ENCODE data around the gene ITPKC. TPM values are rescaled to one million over a fixed set of nuclear protein-coding genes. Genes with fewer than 3 reads are reported as not detected.
"Not testable (repeated sequence)": the region's sequence is repeated elsewhere in the genome, so short reads cannot be mapped to it uniquely, and the experiment has no call there.

Gene ITPKC
- total RNA-seq, 1 donor from 2014 or later, result 7.5 TPM

GRCh38 chr19:40714441-40715299 lies 2.2 kb upstream of the ITPKC start:
- peak; percentile 99 for DNase-seq (ENCODE audit: low spot score)

GRCh38 chr19:40716031-40716481 lies 856 bp upstream of the ITPKC start:
- DNase-seq (ENCODE audit: low spot score), result peak; percentile 90

- DNase-seq (ENCODE audit: low spot score), result no peak
Observed at GRCh38 chr19:40717325-40717879, 490 bp downstream of the ITPKC start.

DNA sequence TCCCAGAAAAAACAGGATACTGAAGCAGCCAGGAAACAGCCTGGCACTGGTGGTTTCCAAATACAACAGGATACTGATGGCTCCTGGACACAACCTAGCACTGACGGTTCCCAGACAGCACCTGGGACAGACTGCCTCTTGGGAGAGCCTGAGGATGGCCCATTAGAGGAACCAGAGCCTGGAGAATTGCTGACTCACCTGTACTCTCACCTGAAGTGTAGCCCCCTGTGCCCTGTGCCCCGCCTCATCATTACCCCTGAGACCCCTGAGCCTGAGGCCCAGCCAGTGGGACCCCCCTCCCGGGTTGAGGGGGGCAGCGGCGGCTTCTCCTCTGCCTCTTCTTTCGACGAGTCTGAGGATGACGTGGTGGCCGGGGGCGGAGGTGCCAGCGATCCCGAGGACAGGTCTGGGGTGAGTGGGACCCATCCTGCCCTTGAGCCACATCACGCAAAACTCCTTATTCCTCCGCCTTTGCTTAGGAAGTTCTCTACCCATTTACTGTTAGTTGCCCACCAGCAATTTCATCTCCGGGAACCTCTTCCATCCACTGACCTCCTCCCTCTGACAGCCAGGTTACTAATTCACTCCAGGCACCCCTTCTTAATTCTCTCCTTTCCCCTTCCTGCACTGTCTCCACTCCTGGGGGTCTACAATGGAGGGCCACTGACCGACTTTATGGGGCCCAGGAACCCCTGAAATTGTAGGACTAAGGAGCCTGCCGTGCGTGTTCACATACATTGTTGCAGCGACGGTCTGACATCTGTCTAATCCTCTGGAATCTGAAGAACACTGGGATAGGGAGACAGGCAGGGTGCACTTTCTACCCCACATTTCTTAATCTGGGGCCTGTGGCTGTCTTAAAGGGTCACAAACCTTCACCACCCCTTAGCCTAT lies 1.2 kb downstream of the ITPKC start:
- DNase-seq (ENCODE audit: low spot score), result peak; percentile 19

DNA sequence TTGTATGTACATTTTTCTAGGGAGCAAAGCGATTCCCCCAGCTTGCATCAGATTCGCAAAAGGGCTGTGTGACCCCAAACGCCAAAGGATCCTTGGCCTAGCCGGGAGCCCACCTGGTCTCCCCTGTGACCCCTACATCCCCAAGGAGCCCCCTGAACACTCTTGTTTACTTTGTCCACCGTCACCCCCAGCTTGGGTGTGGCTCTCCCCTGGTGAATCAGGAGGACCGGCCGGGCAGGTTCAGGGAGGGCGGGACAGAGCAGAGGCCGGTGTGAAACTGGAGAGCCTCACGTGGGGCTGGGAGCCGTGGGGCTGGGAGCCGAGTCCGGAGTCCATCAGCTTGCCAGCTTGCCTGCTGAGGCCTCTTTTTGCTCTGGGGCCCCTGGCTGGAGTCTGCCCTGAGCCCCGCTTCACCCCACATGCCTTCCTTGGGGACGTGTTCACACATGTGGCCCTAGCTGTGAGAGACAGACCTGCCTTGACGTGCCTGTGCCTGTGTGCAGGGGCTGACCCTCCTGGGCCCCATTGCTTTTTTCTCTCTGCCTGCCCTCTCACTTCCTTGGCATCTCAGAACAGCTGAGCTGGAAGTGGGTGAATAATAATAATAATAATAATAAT lies 2.0 kb downstream of the ITPKC start:
- DNase-seq (ENCODE audit: low spot score), result peak; percentile 63

GRCh38 chr19:40719414-40719894 lies 2.5 kb downstream of the ITPKC start:
- DNase-seq (ENCODE audit: low spot score), result no peak

DNA sequence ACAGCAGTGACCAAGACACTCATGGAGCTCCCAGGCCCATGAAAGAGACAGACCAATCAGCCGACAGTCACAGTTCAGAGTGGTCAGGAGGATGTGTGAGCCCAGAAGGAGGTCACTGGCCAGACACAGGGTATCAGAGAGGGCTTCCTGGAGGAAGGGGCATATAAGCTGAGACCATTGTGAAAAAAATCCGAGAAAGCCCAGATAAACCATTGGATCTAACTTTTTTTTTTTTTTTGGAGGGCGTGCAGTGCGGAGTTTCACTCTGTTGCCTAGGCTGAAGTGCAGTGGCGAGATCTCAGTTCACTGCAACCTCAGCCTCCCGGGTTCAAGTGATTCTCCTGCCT lies 4.2 kb downstream of the ITPKC start:
- DNase-seq (ENCODE audit: low spot score), result no peak

- DNase-seq (ENCODE audit: low spot score), result no peak
Observed at GRCh38 chr19:40721936-40722661, 5.2 kb downstream of the ITPKC start.

GRCh38 chr19:40723661-40724254 lies 6.8 kb downstream of the ITPKC start:
- no peak for DNase-seq (ENCODE audit: low spot score)

DNA sequence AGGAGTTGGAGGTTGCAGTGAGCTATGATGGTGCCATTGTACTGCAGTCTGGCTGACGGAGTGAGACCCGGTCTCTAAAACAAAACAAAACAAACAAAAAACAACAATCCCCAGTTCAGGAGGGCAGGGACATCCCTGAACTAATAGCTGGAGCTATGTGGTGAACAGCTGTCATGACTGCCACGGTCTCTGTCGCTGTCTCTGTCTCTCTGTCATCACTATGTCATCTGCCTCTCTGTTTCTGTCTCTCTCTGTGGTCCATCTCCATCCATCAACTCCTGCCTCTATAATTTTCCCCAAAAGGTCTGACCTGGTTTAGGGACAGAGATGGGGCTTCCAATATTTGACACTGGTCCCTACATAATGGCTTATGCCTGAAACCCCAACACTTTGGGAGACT lies 7.4 kb downstream of the ITPKC start:
- DNase-seq (ENCODE audit: low spot score), result no peak

DNA sequence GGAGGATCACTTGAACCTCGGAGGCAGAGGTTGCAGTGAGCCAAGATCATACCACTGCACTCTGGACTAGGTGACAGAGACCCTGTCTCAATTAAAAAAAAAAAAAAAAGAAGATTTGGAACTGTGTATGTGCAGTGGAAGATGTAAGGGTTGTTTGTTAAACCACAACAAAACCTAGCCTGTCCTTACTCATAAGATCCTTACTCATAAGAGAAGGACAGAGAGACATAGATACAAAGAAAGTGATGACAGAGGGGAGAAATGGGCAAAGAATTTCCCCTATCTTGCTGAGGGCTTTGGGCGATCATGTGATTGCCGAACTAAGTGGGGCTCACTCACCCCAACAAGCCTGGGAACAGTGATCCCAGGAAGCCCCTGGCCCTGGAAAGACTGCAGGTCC lies 7.9 kb downstream of the ITPKC start:
- DNase-seq (ENCODE audit: low spot score), result no peak

- DNase-seq (ENCODE audit: low spot score), result no peak
Observed at GRCh38 chr19:40726279-40726678, 9.4 kb downstream of the ITPKC start.

GRCh38 chr19:40730065-40730464 lies 13.2 kb downstream of the ITPKC start:
- DNase-seq (ENCODE audit: low spot score), result not testable (repeated sequence)

GRCh38 chr19:40732304-40732703 lies 15.4 kb downstream of the ITPKC start:
- DNase-seq (ENCODE audit: low spot score), result not testable (repeated sequence)

GRCh38 chr19:40733149-40733548 lies 16.2 kb downstream of the ITPKC start:
- DNase-seq (ENCODE audit: low spot score), result no peak

- DNase-seq (ENCODE audit: low spot score), result no peak
Observed at GRCh38 chr19:40735013-40735771, 18.3 kb downstream of the ITPKC start.

DNA sequence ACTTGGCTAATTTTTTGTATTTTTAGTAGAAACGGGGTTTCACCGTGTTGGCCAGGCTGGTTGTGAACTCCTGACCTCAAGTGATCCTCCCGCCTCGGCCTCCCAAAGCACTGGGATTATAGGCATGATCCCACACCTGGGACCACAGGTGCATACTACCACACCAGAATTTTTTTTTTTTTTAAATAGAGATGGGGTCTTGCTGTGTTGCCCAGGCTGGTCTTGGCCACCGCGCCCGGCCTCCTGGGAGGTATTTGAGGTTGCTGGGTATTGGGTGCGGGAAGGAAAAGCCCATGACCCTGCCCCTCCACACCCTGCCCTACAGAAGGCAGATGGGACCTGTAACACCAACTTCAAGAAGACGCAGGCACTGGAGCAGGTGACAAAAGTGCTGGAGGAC lies 19.7 kb downstream of the ITPKC start:
- no peak for DNase-seq (ENCODE audit: low spot score)

GRCh38 chr19:40737102-40737644 lies 20.3 kb downstream of the ITPKC start:
- no peak for DNase-seq (ENCODE audit: low spot score)

DNA sequence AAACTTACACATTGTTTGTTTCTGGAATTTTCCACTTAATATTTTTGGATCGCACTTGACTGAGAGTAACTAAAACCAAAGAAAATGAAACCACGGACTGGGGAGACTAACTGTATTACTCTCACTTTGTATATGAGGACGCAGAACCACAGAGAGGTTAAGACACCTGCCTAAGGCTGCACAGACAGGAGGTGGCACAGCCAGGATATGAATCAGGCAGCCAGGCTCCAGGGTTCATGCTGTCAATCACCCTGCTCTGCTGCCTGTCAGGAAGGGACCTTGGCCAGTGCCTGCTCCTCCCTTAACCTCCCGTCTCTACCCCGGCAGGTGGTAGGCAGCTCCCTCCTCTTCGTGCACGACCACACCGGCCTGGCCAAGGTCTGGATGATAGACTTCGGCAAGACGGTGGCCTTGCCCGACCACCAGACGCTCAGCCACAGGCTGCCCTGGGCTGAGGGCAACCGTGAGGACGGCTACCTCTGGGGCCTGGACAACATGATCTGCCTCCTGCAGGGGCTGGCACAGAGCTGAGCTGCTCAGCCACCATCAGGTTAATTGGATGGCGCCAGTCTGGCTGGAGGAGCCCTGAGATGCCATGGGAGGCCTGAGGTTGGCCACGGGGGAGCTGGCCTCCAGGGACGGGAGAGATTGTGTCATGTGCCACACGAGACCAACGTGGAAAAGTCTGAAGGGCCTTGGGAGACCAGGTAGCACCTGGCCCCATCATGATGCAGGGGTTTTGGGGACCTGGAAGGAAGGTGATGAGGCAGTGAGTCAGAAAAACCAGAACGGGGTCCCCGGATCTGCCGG lies 22.3 kb downstream of the ITPKC start:
- no peak for DNase-seq (ENCODE audit: low spot score)

All from umbilical cord (tissue), 2 donors.